Stimulated activated CD8-positive, alpha-beta memory T cell treated with anti-CD3 and anti-CD28 coated beads, Interleukin-2, amount 100 ng/mL, for 48 hours (primary cell): ENCODE measurements around the gene SERPINA3.
"Not testable (repeated sequence)": the region's sequence is repeated elsewhere in the genome, so short reads cannot be mapped to it uniquely, and the experiment has no call there.

Experiments
- DNase-seq, 2 donors: peaks; one replicate each; pipeline ENCODE4 v3.0.0-alpha.2; 2020; ENCODE audit warnings: low read depth in 2 of 2

The SERPINA3 gene

GRCh38 chr14:94584591-94585280, 27.5 kb upstream of the SERPINA3 start:
- DNase-seq = no peak

GRCh38 chr14:94586635-94587034, 25.6 kb upstream of the SERPINA3 start:
- DNase-seq = no peak

GRCh38 chr14:94588311-94588710, 23.9 kb upstream of the SERPINA3 start:
- DNase-seq = no peak

- DNase-seq = no peak
These were observed 21.1 kb upstream of the SERPINA3 start for GRCh38 chr14:94591073-94591472.

- no peak for DNase-seq
These were observed 20.3 kb upstream of the SERPINA3 start for GRCh38 chr14:94591871-94592270.

GRCh38 chr14:94592457-94592856, 19.7 kb upstream of the SERPINA3 start:
- DNase-seq = no peak

GRCh38 chr14:94593376-94593748, 18.8 kb upstream of the SERPINA3 start:
- no peak for DNase-seq

GRCh38 chr14:94593749-94594431, 18.3 kb upstream of the SERPINA3 start:
- DNase-seq = no peak

GRCh38 chr14:94594441-94594840, 17.8 kb upstream of the SERPINA3 start:
- DNase-seq = no peak

GRCh38 chr14:94595912-94596311, 16.3 kb upstream of the SERPINA3 start:
- no peak for DNase-seq

- no peak for DNase-seq
These were observed 15.8 kb upstream of the SERPINA3 start for GRCh38 chr14:94596361-94596760.

GRCh38 chr14:94597788-94598187, 14.4 kb upstream of the SERPINA3 start:
- no peak for DNase-seq

GRCh38 chr14:94598506-94598815, 13.7 kb upstream of the SERPINA3 start:
- DNase-seq = no peak

GRCh38 chr14:94598816-94599655, 13.2 kb upstream of the SERPINA3 start:
- no peak for DNase-seq

GRCh38 chr14:94599656-94600004, 12.6 kb upstream of the SERPINA3 start:
- DNase-seq = no peak

- no peak for DNase-seq
These were observed 12.0 kb upstream of the SERPINA3 start for GRCh38 chr14:94600148-94600545.

GRCh38 chr14:94601884-94602391, 10.3 kb upstream of the SERPINA3 start:
- no peak for DNase-seq

- DNase-seq = no peak
These were observed 9.5 kb upstream of the SERPINA3 start for GRCh38 chr14:94602722-94603121.

GRCh38 chr14:94605361-94605760, 6.8 kb upstream of the SERPINA3 start:
- DNase-seq = no peak

- not testable (repeated sequence) for DNase-seq
These were observed 3.2 kb upstream of the SERPINA3 start for GRCh38 chr14:94608966-94609365.

- no peak for DNase-seq
These were observed 1.0 kb upstream of the SERPINA3 start for GRCh38 chr14:94611179-94611578.
